Brain microvascular endothelial cell (primary cell): ENCODE data around the gene SPINT3.

Experiments used
- DNase-seq: peaks from one replicate; pipeline ENCODE4 v3.0.0-alpha.2; 2020
- H3K27ac ChIP-seq: fragments of 250-450 bp; sonication (Bioruptor Pico); 2 replicates; pipeline ENCODE4 v1.5.1; 2020; ENCODE audit warnings: mild to moderate bottlenecking, moderate library complexity
- H3K27me3 ChIP-seq: fragments of 250-450 bp; sonication (Bioruptor Pico); replicated peaks from 2 replicates; pipeline ENCODE4 v1.5.1; 2020; ENCODE audit warnings: mild to moderate bottlenecking
- H3K36me3 ChIP-seq: fragments of 250-450 bp; sonication (Bioruptor Pico); replicated peaks from 2 replicates; pipeline ENCODE4 v1.5.1; 2020; ENCODE audit warnings: mild to moderate bottlenecking
- H3K4me3 ChIP-seq: 2 replicates; pipeline ENCODE4 v1.5.1; 2011; ENCODE audit warnings: low read depth, mild to moderate bottlenecking, control low read depth, low read length, moderate library complexity
- in situ Hi-C: cut with HindIII; loops from 2 replicates; pipeline ENCODE4 v1.10.0; 2017; ENCODE audit warnings: low sequenced_read_pairs, low pct_ligation_motif_present
- TF ChIP-seq, protein P1 (sequence below): IDR thresholded peaks from 2 replicates; pipeline ENCODE4 v1.5.1; 2011; ENCODE audit warnings: low read depth, mild to moderate bottlenecking, moderate library complexity, low read length, control low read depth, inconsistent platforms; ENCODE audit errors: missing control alignments

SPINT3 gene

DNA sequence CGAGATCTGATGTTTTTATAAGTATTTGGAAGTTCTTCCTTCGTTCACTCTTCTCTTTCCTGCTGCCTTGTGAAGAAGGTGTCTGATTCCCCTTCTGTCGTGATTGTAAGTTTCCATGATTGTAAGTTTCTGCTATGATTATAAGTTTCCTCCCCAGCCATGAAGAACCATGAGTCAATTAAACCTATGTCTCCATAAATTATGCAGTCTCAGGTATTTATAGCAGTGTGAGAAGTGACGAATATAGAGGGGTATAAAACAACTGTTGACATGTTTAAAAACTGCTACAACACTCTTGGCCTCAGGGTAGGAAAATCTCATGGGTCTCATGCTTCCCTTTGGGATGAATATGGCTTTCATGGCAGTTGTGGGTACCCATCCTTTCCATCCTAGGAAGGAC lies 51.7 kb downstream of the SPINT3 start:
- no peak for DNase-seq
- in situ Hi-C loops: no loop called here
- no peaks in the 10 kb centered on the region for H3K36me3 ChIP-seq
- peaks cover 36% of the 10 kb centered on the region for H3K27me3 ChIP-seq
- TF ChIP-seq, protein P1, sequence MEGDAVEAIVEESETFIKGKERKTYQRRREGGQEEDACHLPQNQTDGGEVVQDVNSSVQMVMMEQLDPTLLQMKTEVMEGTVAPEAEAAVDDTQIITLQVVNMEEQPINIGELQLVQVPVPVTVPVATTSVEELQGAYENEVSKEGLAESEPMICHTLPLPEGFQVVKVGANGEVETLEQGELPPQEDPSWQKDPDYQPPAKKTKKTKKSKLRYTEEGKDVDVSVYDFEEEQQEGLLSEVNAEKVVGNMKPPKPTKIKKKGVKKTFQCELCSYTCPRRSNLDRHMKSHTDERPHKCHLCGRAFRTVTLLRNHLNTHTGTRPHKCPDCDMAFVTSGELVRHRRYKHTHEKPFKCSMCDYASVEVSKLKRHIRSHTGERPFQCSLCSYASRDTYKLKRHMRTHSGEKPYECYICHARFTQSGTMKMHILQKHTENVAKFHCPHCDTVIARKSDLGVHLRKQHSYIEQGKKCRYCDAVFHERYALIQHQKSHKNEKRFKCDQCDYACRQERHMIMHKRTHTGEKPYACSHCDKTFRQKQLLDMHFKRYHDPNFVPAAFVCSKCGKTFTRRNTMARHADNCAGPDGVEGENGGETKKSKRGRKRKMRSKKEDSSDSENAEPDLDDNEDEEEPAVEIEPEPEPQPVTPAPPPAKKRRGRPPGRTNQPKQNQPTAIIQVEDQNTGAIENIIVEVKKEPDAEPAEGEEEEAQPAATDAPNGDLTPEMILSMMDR: no peak
- H3K27ac ChIP-seq: no peak overlapping the region
- no peak overlapping the region for H3K4me3 ChIP-seq

DNA sequence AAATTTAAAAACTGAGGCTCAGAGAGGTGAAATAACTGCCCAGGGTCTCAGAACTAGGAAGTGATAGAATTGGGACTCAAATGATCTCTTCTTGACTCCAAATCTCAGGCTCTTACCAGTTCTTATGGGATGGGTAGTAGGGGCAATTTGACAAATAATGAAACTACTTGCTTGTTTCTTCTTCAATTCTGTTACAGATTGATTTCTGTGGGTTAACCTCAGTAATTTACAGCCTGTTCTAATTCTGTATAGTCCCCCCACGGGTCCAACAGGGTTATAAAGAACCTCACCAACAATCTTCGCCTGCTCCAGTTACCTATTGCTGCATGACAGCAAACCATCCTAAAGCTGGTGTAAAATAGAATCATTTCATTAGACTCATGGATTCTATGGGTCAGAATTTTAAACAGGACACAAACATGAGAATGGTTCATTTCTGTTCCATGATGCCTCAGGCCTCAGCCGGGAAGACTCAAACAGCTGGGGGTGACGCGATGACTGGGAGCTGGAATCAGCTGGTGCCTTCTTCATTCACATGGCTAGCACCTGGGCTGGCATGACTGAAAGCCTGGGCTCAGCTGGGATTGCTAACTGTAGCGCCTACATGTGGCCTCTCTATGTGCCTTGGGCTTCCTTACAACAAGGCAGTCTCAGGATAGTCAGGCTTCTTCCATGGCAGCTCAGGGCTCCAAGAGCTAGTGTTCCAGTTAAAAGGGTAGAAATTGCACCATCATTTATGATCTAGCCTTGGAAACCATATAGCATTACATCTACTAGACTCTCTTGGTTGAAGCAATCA lies 52.5 kb downstream of the SPINT3 start:
- no peak for DNase-seq
- TF ChIP-seq, protein P1: no peak
- in situ Hi-C loops: no loop called here
- no peak overlapping the region for H3K27ac ChIP-seq
- peaks cover 29% of the 10 kb centered on the region for H3K27me3 ChIP-seq
- H3K36me3 ChIP-seq: no peaks in the 10 kb centered on the region
- H3K4me3 ChIP-seq: no peak overlapping the region
